ENCODE results near the gene PAAF1.

The PAAF1 gene

GRCh38 chr11:73965076-73965763 is 88.4 kb downstream of the PAAF1 start:
- no peak overlapping the region for H2BK5ac ChIP-seq (ENCODE audit: low read depth, low read length, poor library complexity)
- WGBS (ENCODE audit: extremely low coverage, insufficient coverage, insufficient read length), result no CpG with 5 or more reads among the region's 10 CpGs
- no peak overlapping the region for H3K23ac ChIP-seq (ENCODE audit: low read length)
- no peaks in the 10 kb centered on the region for H3K79me1 ChIP-seq (ENCODE audit: low read length)
- no peaks in the 10 kb centered on the region for H3K27me3 ChIP-seq (ENCODE audit: insufficient read depth, low read length)
- H3K18ac ChIP-seq (ENCODE audit: low read length), result no peak overlapping the region
- no peak overlapping the region for H2BK120ac ChIP-seq (ENCODE audit: insufficient read depth, low read length, poor library complexity)
- H3K9ac ChIP-seq (ENCODE audit: low read length), result no peak overlapping the region
- no peak overlapping the region for H4K12ac ChIP-seq (ENCODE audit: low read depth, low read length)
- no peak overlapping the region for H2AK5ac ChIP-seq (ENCODE audit: low read length)
- H3K4me1 ChIP-seq (ENCODE audit: control insufficient read depth in 1 of 2, insufficient read depth in 2 of 2, low read length in 2 of 2), result no peaks in the 10 kb centered on the region
- no peaks in the 10 kb centered on the region for H3K79me2 ChIP-seq (ENCODE audit: control insufficient read depth, insufficient read depth, low read length, poor library complexity)
- no peak overlapping the region for H4K8ac ChIP-seq (ENCODE audit: low read depth, low read length)
- H3K4me2 ChIP-seq (ENCODE audit: low read length), result no peak overlapping the region
- H2BK12ac ChIP-seq (ENCODE audit: low read length), result no peak overlapping the region
- DNase-seq, result no peak
- no peak overlapping the region for H3K4me3 ChIP-seq (ENCODE audit: low read depth, low read length)
- no peak overlapping the region for H3K14ac ChIP-seq (ENCODE audit: low read length)
- no peak overlapping the region for H3K4ac ChIP-seq (ENCODE audit: low read depth, low read length)
- H2AFZ ChIP-seq (ENCODE audit: insufficient read depth, low read length, poor library complexity), result no peak overlapping the region
- no peak overlapping the region for H3K27ac ChIP-seq (ENCODE audit: low read depth, low read length)
- no peaks in the 10 kb centered on the region for H3K9me3 ChIP-seq (ENCODE audit: insufficient read depth, low read depth, low read length)
- peaks cover 0 to 2% of the 10 kb centered on the region in 2 experiments for H3K36me3 ChIP-seq (ENCODE audit: control insufficient read depth in 1 of 2, insufficient read depth in 2 of 2, low read length in 2 of 2)
- no peak overlapping the region for H4K91ac ChIP-seq (ENCODE audit: low read depth, low read length)

- no CpG with 5 or more reads among the region's 2 CpGs for WGBS (ENCODE audit: extremely low coverage, insufficient coverage, insufficient read length)
- no peak overlapping the region for H3K23ac ChIP-seq (ENCODE audit: low read length)
- H3K4me1 ChIP-seq (ENCODE audit: control insufficient read depth in 1 of 2, insufficient read depth in 2 of 2, low read length in 2 of 2), result no peaks in the 10 kb centered on the region
Observed at GRCh38 chr11:73965764-73966121, 88.9 kb downstream of the PAAF1 start.

GRCh38 chr11:73968356-73968966 is 91.7 kb downstream of the PAAF1 start:
- H3K18ac ChIP-seq (ENCODE audit: low read length), result no peak overlapping the region
- H3K36me3 ChIP-seq (ENCODE audit: control insufficient read depth in 1 of 2, insufficient read depth in 2 of 2, low read length in 2 of 2), result no peaks in the 10 kb centered on the region
- H4K8ac ChIP-seq (ENCODE audit: low read depth, low read length), result no peak overlapping the region
- H3K4me3 ChIP-seq (ENCODE audit: low read depth, low read length), result no peak overlapping the region
- H4K12ac ChIP-seq (ENCODE audit: low read depth, low read length), result no peak overlapping the region
- no peaks in the 10 kb centered on the region for H3K4me1 ChIP-seq (ENCODE audit: control insufficient read depth in 1 of 2, insufficient read depth in 2 of 2, low read length in 2 of 2)
- H3K9ac ChIP-seq (ENCODE audit: low read length), result no peak overlapping the region
- no peak overlapping the region for H2BK5ac ChIP-seq (ENCODE audit: low read depth, low read length, poor library complexity)
- no peaks in the 10 kb centered on the region for H3K79me2 ChIP-seq (ENCODE audit: control insufficient read depth, insufficient read depth, low read length, poor library complexity)
- no peaks in the 10 kb centered on the region for H3K79me1 ChIP-seq (ENCODE audit: low read length)
- H3K4ac ChIP-seq (ENCODE audit: low read depth, low read length), result no peak overlapping the region
- DNase-seq, result no peak
- H4K91ac ChIP-seq (ENCODE audit: low read depth, low read length), result no peak overlapping the region
- no peak overlapping the region for H3K23ac ChIP-seq (ENCODE audit: low read length)
- no CpG with 5 or more reads among the region's 15 CpGs for WGBS (ENCODE audit: extremely low coverage, insufficient coverage, insufficient read length)
- no peak overlapping the region for H3K14ac ChIP-seq (ENCODE audit: low read length)
- no peak overlapping the region for H2BK120ac ChIP-seq (ENCODE audit: insufficient read depth, low read length, poor library complexity)
- no peaks in the 10 kb centered on the region for H3K27me3 ChIP-seq (ENCODE audit: insufficient read depth, low read length)
- H3K27ac ChIP-seq (ENCODE audit: low read depth, low read length), result no peak overlapping the region
- H2BK12ac ChIP-seq (ENCODE audit: low read length), result no peak overlapping the region
- H2AFZ ChIP-seq (ENCODE audit: insufficient read depth, low read length, poor library complexity), result no peak overlapping the region
- H2AK5ac ChIP-seq (ENCODE audit: low read length), result no peak overlapping the region
- H3K4me2 ChIP-seq (ENCODE audit: low read length), result no peak overlapping the region
- H3K9me3 ChIP-seq (ENCODE audit: insufficient read depth, low read depth, low read length), result no peaks in the 10 kb centered on the region

More at GRCh38 chr11:73965764-73966121, 88.9 kb downstream of the PAAF1 start:
- Histone ChIP-seq H3K79me2 (ENCODE audit: control insufficient read depth, insufficient read depth, low read length, poor library complexity) (no peaks in the 10 kb centered on the region), H3K4me2 (ENCODE audit: low read length) (no peak overlapping the region), H4K12ac (ENCODE audit: low read depth, low read length) (no peak overlapping the region), H2AK5ac (ENCODE audit: low read length) (no peak overlapping the region), H3K79me1 (ENCODE audit: low read length) (no peaks in the 10 kb centered on the region), H3K4me3 (ENCODE audit: low read depth, low read length) (no peak overlapping the region), H3K4ac (ENCODE audit: low read depth, low read length) (no peak overlapping the region), H3K18ac (ENCODE audit: low read length) (no peak overlapping the region), H2BK5ac (ENCODE audit: low read depth, low read length, poor library complexity) (no peak overlapping the region), H3K27ac (ENCODE audit: low read depth, low read length) (no peak overlapping the region), H3K27me3 (ENCODE audit: insufficient read depth, low read length) (no peaks in the 10 kb centered on the region), H4K91ac (ENCODE audit: low read depth, low read length) (no peak overlapping the region), H3K9ac (ENCODE audit: low read length) (no peak overlapping the region), H3K14ac (ENCODE audit: low read length) (no peak overlapping the region), H4K8ac (ENCODE audit: low read depth, low read length) (no peak overlapping the region), H2BK12ac (ENCODE audit: low read length) (no peak overlapping the region), H3K36me3 (ENCODE audit: control insufficient read depth in 1 of 2, insufficient read depth in 2 of 2, low read length in 2 of 2) (peaks cover 0 to 2% of the 10 kb centered on the region in 2 experiments), H3K9me3 (ENCODE audit: insufficient read depth, low read depth, low read length) (no peaks in the 10 kb centered on the region), H2AFZ (ENCODE audit: insufficient read depth, low read length, poor library complexity) (no peak overlapping the region), H2BK120ac (ENCODE audit: insufficient read depth, low read length, poor library complexity) (no peak overlapping the region)
- no peak for DNase-seq

- H3K23ac ChIP-seq (ENCODE audit: low read length), result no peak overlapping the region
- no peaks in the 10 kb centered on the region for H3K79me2 ChIP-seq (ENCODE audit: control insufficient read depth, insufficient read depth, low read length, poor library complexity)
- no peaks in the 10 kb centered on the region for H3K27me3 ChIP-seq (ENCODE audit: insufficient read depth, low read length)
- H3K36me3 ChIP-seq (ENCODE audit: control insufficient read depth in 1 of 2, insufficient read depth in 2 of 2, low read length in 2 of 2), result no peaks in the 10 kb centered on the region
- no peak overlapping the region for H3K9ac ChIP-seq (ENCODE audit: low read length)
- H2AFZ ChIP-seq (ENCODE audit: insufficient read depth, low read length, poor library complexity), result no peak overlapping the region
- no peaks in the 10 kb centered on the region for H3K79me1 ChIP-seq (ENCODE audit: low read length)
- DNase-seq, result no peak
- H3K27ac ChIP-seq (ENCODE audit: low read depth, low read length), result no peak overlapping the region
- H3K4me2 ChIP-seq (ENCODE audit: low read length), result no peak overlapping the region
- no peak overlapping the region for H2BK12ac ChIP-seq (ENCODE audit: low read length)
- no peak overlapping the region for H3K14ac ChIP-seq (ENCODE audit: low read length)
- no peak overlapping the region for H4K91ac ChIP-seq (ENCODE audit: low read depth, low read length)
- H2AK5ac ChIP-seq (ENCODE audit: low read length), result no peak overlapping the region
- no peak overlapping the region for H4K8ac ChIP-seq (ENCODE audit: low read depth, low read length)
- no peaks in the 10 kb centered on the region for H3K4me1 ChIP-seq (ENCODE audit: control insufficient read depth in 1 of 2, insufficient read depth in 2 of 2, low read length in 2 of 2)
- no peak overlapping the region for H4K12ac ChIP-seq (ENCODE audit: low read depth, low read length)
- no peak overlapping the region for H2BK5ac ChIP-seq (ENCODE audit: low read depth, low read length, poor library complexity)
- no peaks in the 10 kb centered on the region for H3K9me3 ChIP-seq (ENCODE audit: insufficient read depth, low read depth, low read length)
- no peak overlapping the region for H3K18ac ChIP-seq (ENCODE audit: low read length)
- no peak overlapping the region for H3K4ac ChIP-seq (ENCODE audit: low read depth, low read length)
- no peak overlapping the region for H2BK120ac ChIP-seq (ENCODE audit: insufficient read depth, low read length, poor library complexity)
- H3K4me3 ChIP-seq (ENCODE audit: low read depth, low read length), result no peak overlapping the region
- WGBS (ENCODE audit: extremely low coverage, insufficient coverage, insufficient read length), result no CpG with 5 or more reads among the region's 2 CpGs
Observed at GRCh38 chr11:73969091-73969490, 92.3 kb downstream of the PAAF1 start.
